Endothelial cell of umbilical vein (primary cell): ENCODE data around the gene ZNF225. TPM values are rescaled to one million over a fixed set of nuclear protein-coding genes. Genes with fewer than 3 reads are reported as not detected.

Source experiments
- BruUV-seq: library from RNA; stranded (reverse); fragments of 400-500 nt; replicated peaks from 2 replicates; lab custom pipeline; 2021; lab: Mats Ljungman, UMichigan
- CTCF ChIA-PET: fragments of 300-600, 350-600 bp; sonication (Branson Sonifier 250); formaldehyde crosslinking; loops from one replicate; lab custom pipeline; 2021; ENCODE audit warnings: antibody characterized with exemption, inconsistent platforms; lab: Charles Lee
- POLR2A ChIA-PET: fragments of 300-600, 350-600 bp; sonication (Branson Sonifier 250); formaldehyde crosslinking; loops from one replicate; lab custom pipeline; 2021; ENCODE audit warnings: antibody characterized with exemption, inconsistent platforms; lab: Charles Lee
- DNase-seq: peaks from one replicate; pipeline ENCODE4 v3.0.0-alpha.2; 2011; ENCODE audit warnings: low read depth, low spot score
- FAIRE-seq: peaks from 2 replicates; lab custom pipeline; 2011; peaks lifted over from hg19 to GRCh38; lab: Jason Lieb, UNC
- H2AFZ ChIP-seq: 2 replicates; pipeline ENCODE4 v1.6.0; 2012; ENCODE audit warnings: low read depth, low read length, control low read depth, inconsistent platforms
- H3K27ac ChIP-seq: 2 replicates; pipeline ENCODE4 v1.5.1; 2011; ENCODE audit warnings: low read depth, mild to moderate bottlenecking, control low read depth, low read length, moderate library complexity; ENCODE audit not compliant: insufficient read depth
- H3K27me3 ChIP-seq, 2 experiments: 2 replicates each; pipeline versions ENCODE4 v1.6.0 to v1.6.1; 2011; ENCODE audit warnings: low read length in 2 of 2, mixed read lengths in 1 of 2; ENCODE audit not compliant: control insufficient read depth in 2 of 2, insufficient read depth in 2 of 2
- H3K36me3 ChIP-seq, 2 experiments: 2 replicates in 1 of 2; 3 replicates in 1 of 2; pipeline ENCODE4 v1.5.1; 2011; ENCODE audit warnings: low read length in 2 of 2, mild to moderate bottlenecking in 1 of 2, moderate library complexity in 1 of 2; ENCODE audit not compliant: control insufficient read depth in 2 of 2, insufficient read depth in 2 of 2; ENCODE audit errors: extremely low read depth in 1 of 2
- H3K4me1 ChIP-seq: 3 replicates; pipeline ENCODE4 v1.5.1; 2011; ENCODE audit warnings: mild to moderate bottlenecking, low read length; ENCODE audit not compliant: control insufficient read depth, insufficient read depth; ENCODE audit errors: extremely low read depth
- H3K4me2 ChIP-seq: 2 replicates; pipeline ENCODE4 v1.6.1; 2011; ENCODE audit warnings: low read length, control low read depth, mixed read lengths; ENCODE audit not compliant: insufficient read depth
- H3K4me3 ChIP-seq, 3 experiments: fragments of 200-600 bp in 1 of 3; sonication (generic), shearing (Covaris generic) in 1 of 3; replicated peaks in 1 of 3; 2 replicates each; pipeline ENCODE4 v1.5.1; 2011 to 2016; ENCODE audit warnings: control low read depth in 3 of 3, low read length in 3 of 3, mild to moderate bottlenecking in 2 of 3, inconsistent platforms in 1 of 3, low read depth in 1 of 3, moderate library complexity in 1 of 3; ENCODE audit not compliant: insufficient read depth in 1 of 3
- H3K79me2 ChIP-seq: 2 replicates; pipeline ENCODE4 v1.6.0; 2012; ENCODE audit warnings: low read length, inconsistent platforms; ENCODE audit not compliant: control insufficient read depth, insufficient read depth
- H3K9ac ChIP-seq: replicated peaks from 2 replicates; pipeline ENCODE3; 2011; ENCODE audit warnings: low read length, control low read depth; ENCODE audit not compliant: insufficient read depth; ENCODE audit errors: extremely low read depth
- H3K9me1 ChIP-seq: replicated peaks from 3 replicates; pipeline ENCODE4 v1.6.0; 2011; ENCODE audit warnings: mild to moderate bottlenecking, low read length; ENCODE audit not compliant: control insufficient read depth, insufficient read depth; ENCODE audit errors: extremely low read depth
- H3K9me3 ChIP-seq: replicated peaks from 2 replicates; pipeline ENCODE4 v1.5.1; 2012; ENCODE audit warnings: low read length, inconsistent platforms; ENCODE audit not compliant: control insufficient read depth, insufficient read depth
- H4K20me1 ChIP-seq: replicated peaks from 2 replicates; pipeline ENCODE3; 2011; ENCODE audit warnings: mild to moderate bottlenecking, low read length; ENCODE audit not compliant: control insufficient read depth, insufficient read depth; ENCODE audit errors: extremely low read depth
- CTCF ChIP-seq, 2 donors: IDR thresholded peaks; 1 replicate in 1 of 2; 2 replicates in 1 of 2; pipeline ENCODE4 v1.5.1; 2011; ENCODE audit warnings: low read length in 2 of 2, mild to moderate bottlenecking in 2 of 2, moderate library complexity in 2 of 2, control low read depth in 1 of 2, inconsistent platforms in 1 of 2, low read depth in 1 of 2; ENCODE audit not compliant: insufficient read depth in 1 of 2; ENCODE audit errors: extremely low read depth in 1 of 2
- EZH2 ChIP-seq: IDR thresholded peaks from 2 replicates; pipeline ENCODE4 v1.6.1; 2012; ENCODE audit warnings: borderline replicate concordance, low read depth, mild to moderate bottlenecking, moderate library complexity, low read length, inconsistent platforms; ENCODE audit not compliant: severe bottlenecking
- FOS ChIP-seq: IDR thresholded peaks from 2 replicates; pipeline ENCODE4 v1.6.1; 2011; ENCODE audit warnings: mild to moderate bottlenecking, low read length, moderate library complexity, borderline replicate concordance; ENCODE audit not compliant: insufficient read depth
- GATA2 ChIP-seq: IDR thresholded peaks from 2 replicates; pipeline ENCODE4 v1.7.0; 2011; ENCODE audit warnings: low read depth, mild to moderate bottlenecking, moderate library complexity, mixed read lengths, low read length; ENCODE audit not compliant: insufficient read length, insufficient read depth
- JUN ChIP-seq: IDR thresholded peaks from 2 replicates; pipeline ENCODE4 v1.6.1; 2011; ENCODE audit warnings: borderline replicate concordance, low read depth; ENCODE audit not compliant: insufficient read length, insufficient read depth
- MAX ChIP-seq: IDR thresholded peaks from 2 replicates; pipeline ENCODE4 v1.6.1; 2011; ENCODE audit not compliant: insufficient read depth, insufficient read length
- MYC ChIP-seq: IDR thresholded peaks from one replicate; pipeline ENCODE4 v1.6.1; 2011; ENCODE audit warnings: mild to moderate bottlenecking, low read depth, low read length
- POLR2A ChIP-seq: IDR thresholded peaks from 2 replicates; pipeline ENCODE4 v1.6.1; 2012; ENCODE audit warnings: low read depth, mild to moderate bottlenecking, control low read depth, low read length
- POLR2AphosphoS5 ChIP-seq: IDR thresholded peaks from 2 replicates; pipeline ENCODE4 v1.6.1; 2012; ENCODE audit warnings: low read depth, mild to moderate bottlenecking, control low read depth, low read length, moderate library complexity; ENCODE audit not compliant: insufficient read depth
- dilution Hi-C: fragments of 300-500 bp; cut with MboI; formaldehyde crosslinking; loops from one replicate; pipeline ENCODE4 v1.15.0; 2019; ENCODE audit warnings: low sequenced_read_pairs; ENCODE audit not compliant: extremely low pct_ligation_motif_present
- intact Hi-C: fragments of 100-400 bp; cut with micrococcal nuclease; formaldehyde crosslinking; loops from one replicate; pipeline ENCODE4 v1.10.0; 2022
- polyA plus RNA-seq, 4 experiments: library from polyadenylated mRNA; depleted of rRNA in 3 of 4; stranded (reverse) in 3 of 4; unstranded in 1 of 4; fragments of >200 nt; gene quantifications; 2 replicates each; pipeline versions ENCODE4 v1.2.1 to v1.2.3, GENCODE V29; 2011 to 2012; ENCODE audit warnings: missing spikeins in 1 of 4
- total RNA-seq: library from RNA; stranded (reverse); gene quantifications from 2 replicates; pipeline ENCODE4 v1.2.3, GENCODE V29; 2021

Gene ZNF225
- total and polyA plus RNA-seq, 2 donors (not counting 3 experiments of a cell fraction or from before 2014, with no cell fraction given) = 0.92 to 3.9 TPM

DNA sequence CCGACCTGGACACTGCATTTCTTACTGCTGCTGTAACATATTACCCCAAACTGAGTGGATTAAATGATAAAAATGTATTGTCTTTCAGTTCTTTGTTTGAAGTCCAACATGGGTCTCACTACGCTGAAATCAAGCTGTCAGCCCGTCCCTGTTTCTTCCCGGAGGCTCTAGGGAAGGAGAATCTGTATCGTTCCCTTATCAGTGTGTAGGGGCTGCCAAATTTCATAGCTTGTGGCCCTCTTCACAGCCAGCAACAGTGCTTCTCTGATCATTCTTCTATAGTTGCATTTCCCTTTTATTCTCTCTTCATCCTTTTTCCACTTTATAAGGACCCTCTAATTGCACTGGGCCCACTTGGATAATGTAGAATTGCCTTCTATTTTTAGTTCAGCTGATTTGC lies 38.3 kb downstream of the ZNF225 start:
- CTCF ChIA-PET = no interaction called here
- Histone ChIP-seq H3K9me3 (peaks cover 6% of the 10 kb centered on the region), H4K20me1 (no peaks in the 10 kb centered on the region), H3K79me2 (no peaks in the 10 kb centered on the region), H3K4me3 (no peak overlapping the region), H3K4me1 (no peaks in the 10 kb centered on the region), H3K27me3 (no peaks in the 10 kb centered on the region), H3K27ac (no peak overlapping the region), H3K4me2 (no peak overlapping the region), H3K9me1 (no peaks in the 10 kb centered on the region), H3K36me3 (peaks cover 5 to 25% of the 10 kb centered on the region in 2 experiments), H2AFZ (no peak overlapping the region), H3K9ac (no peak overlapping the region)
- BruUV-seq = no TSS peak
- POLR2A ChIA-PET = no interaction called here
- dilution Hi-C loops (no loop called here), intact Hi-C loops (no loop called here)
- DNase-seq = no peak
- no peak for FAIRE-seq
- TF ChIP-seq POLR2A (no peak), POLR2AphosphoS5 (no peak), MYC (no peak), MAX (no peak), GATA2 (no peak), EZH2 (no peak), JUN (no peak), CTCF (IDR thresholded peaks at IDR 0.05; ENCODE audit: extremely low read depth in 1 of 2, insufficient read depth in 1 of 2, low read depth in 1 of 2, low read length in 2 of 2) (no peak), FOS (no peak)
